Loucy (cell line): ENCODE results near the gene LY6G5C.

Experiments used
- H2AFZ ChIP-seq: fragments of 200-600 bp; sonication (generic); 2 replicates; pipeline ENCODE4 v1.6.0; 2016; ENCODE audit warnings: antibody characterized with exemption, mild to moderate bottlenecking, low read length, moderate library complexity
- H3F3A ChIP-seq: fragments of 200-600 bp; 2 replicates; pipeline ENCODE4 v1.6.0; 2016; ENCODE audit warnings: antibody characterized with exemption, low read depth, mild to moderate bottlenecking
- H3K27me3 ChIP-seq: fragments of 200-600 bp; sonication (generic); 2 replicates; pipeline ENCODE4 v1.6.1; 2014; ENCODE audit warnings: low read length, mild to moderate bottlenecking; ENCODE audit not compliant: insufficient read depth, poor library complexity, severe bottlenecking
- H3K36me3 ChIP-seq: fragments of 200-600 bp; sonication (generic); 2 replicates; pipeline ENCODE4 v1.6.1; 2016; ENCODE audit warnings: low read length; ENCODE audit not compliant: insufficient read depth
- H3K4me1 ChIP-seq: fragments of 200-600 bp; sonication (generic); 2 replicates; pipeline ENCODE4 v1.5.1; 2014; ENCODE audit warnings: low read length, mild to moderate bottlenecking; ENCODE audit not compliant: insufficient read depth, poor library complexity, severe bottlenecking
- H3K4me2 ChIP-seq: fragments of 200-600 bp; sonication (generic); 2 replicates; pipeline ENCODE4 v1.6.0; 2014; ENCODE audit warnings: antibody characterized with exemption, low read length, low read depth, mild to moderate bottlenecking; ENCODE audit not compliant: poor library complexity, severe bottlenecking
- H3K4me3 ChIP-seq: fragments of 200-600 bp; sonication (generic); 2 replicates; pipeline ENCODE4 v1.5.1; 2014; ENCODE audit warnings: low read length, mild to moderate bottlenecking, mixed read lengths; ENCODE audit not compliant: poor library complexity, severe bottlenecking
- H3K79me2 ChIP-seq: fragments of 200-600 bp; sonication (generic); 2 replicates; pipeline ENCODE4 v1.6.1; 2014; ENCODE audit warnings: low read length; ENCODE audit not compliant: insufficient read depth
- H3K9ac ChIP-seq: fragments of 200-600 bp; sonication (generic); 2 replicates; pipeline ENCODE4 v1.6.0; 2014; ENCODE audit warnings: mild to moderate bottlenecking, low read depth, low read length, moderate library complexity; ENCODE audit not compliant: poor library complexity, severe bottlenecking
- H3K9me2 ChIP-seq: fragments of 200-600 bp; sonication (generic); replicated peaks from 2 replicates; pipeline ENCODE4 v1.6.1; 2016; ENCODE audit warnings: low read depth, low read length, mixed read lengths
- H3K9me3 ChIP-seq: fragments of 200-600 bp; sonication (generic); 2 replicates; pipeline ENCODE4 v1.6.1; 2014; ENCODE audit warnings: mild to moderate bottlenecking, antibody characterized with exemption, low read length, low read depth; ENCODE audit not compliant: insufficient read depth
- H4K20me1 ChIP-seq: fragments of 200-600 bp; sonication (generic); 2 replicates; pipeline ENCODE4 v1.6.0; 2014; ENCODE audit warnings: antibody characterized with exemption, low read length, mild to moderate bottlenecking; ENCODE audit not compliant: insufficient read depth, poor library complexity, severe bottlenecking
- EZH2phosphoT487 ChIP-seq: fragments of 200-600 bp; IDR thresholded peaks from 2 replicates; pipeline ENCODE4 v1.6.1; 2018; ENCODE audit warnings: antibody characterized with exemption, mild to moderate bottlenecking, moderate library complexity, borderline replicate concordance
- TF ChIP-seq, protein P1 (sequence below): fragments of 200-600 bp; sonication (generic); conservative IDR thresholded peaks from 2 replicates; pipeline ENCODE4 v1.5.1; 2014; ENCODE audit warnings: mild to moderate bottlenecking, antibody characterized with exemption, low read length

Gene LY6G5C

DNA sequence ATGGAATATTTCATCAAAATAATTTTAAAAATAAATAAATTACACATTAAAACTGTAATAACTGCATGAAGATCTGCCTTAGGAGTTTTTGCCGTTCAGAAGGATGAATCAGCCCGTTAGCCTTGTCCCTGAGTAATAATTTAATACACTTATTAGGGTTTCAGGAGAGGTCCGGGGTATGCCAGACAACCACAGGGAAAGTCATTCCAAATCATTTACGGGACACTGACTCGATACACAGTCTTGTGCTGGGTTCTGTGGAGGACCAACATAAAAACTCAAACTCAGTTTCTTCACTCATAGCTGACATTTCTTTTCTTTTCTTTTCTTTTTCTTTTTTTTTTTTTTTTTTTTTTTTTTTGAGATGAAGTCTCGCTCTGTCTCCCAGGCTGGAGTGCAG is 25.1 kb upstream of the LY6G5C start:
- H4K20me1 ChIP-seq, result peaks cover 12% of the 10 kb centered on the region
- H3K4me3 ChIP-seq, result no peak overlapping the region
- peaks cover 20% of the 10 kb centered on the region for H3K4me1 ChIP-seq
- peaks cover 19% of the 10 kb centered on the region for H3K79me2 ChIP-seq
- H3K9me2 ChIP-seq, result no peaks in the 10 kb centered on the region
- no peak for TF ChIP-seq EZH2phosphoT487
- TF ChIP-seq, protein P1, sequence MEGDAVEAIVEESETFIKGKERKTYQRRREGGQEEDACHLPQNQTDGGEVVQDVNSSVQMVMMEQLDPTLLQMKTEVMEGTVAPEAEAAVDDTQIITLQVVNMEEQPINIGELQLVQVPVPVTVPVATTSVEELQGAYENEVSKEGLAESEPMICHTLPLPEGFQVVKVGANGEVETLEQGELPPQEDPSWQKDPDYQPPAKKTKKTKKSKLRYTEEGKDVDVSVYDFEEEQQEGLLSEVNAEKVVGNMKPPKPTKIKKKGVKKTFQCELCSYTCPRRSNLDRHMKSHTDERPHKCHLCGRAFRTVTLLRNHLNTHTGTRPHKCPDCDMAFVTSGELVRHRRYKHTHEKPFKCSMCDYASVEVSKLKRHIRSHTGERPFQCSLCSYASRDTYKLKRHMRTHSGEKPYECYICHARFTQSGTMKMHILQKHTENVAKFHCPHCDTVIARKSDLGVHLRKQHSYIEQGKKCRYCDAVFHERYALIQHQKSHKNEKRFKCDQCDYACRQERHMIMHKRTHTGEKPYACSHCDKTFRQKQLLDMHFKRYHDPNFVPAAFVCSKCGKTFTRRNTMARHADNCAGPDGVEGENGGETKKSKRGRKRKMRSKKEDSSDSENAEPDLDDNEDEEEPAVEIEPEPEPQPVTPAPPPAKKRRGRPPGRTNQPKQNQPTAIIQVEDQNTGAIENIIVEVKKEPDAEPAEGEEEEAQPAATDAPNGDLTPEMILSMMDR, result no peak
- H3K9ac ChIP-seq, result no peak overlapping the region
- H3K27me3 ChIP-seq, result no peaks in the 10 kb centered on the region
- no peaks in the 10 kb centered on the region for H3K36me3 ChIP-seq
- H3K4me2 ChIP-seq, result no peak overlapping the region
- no peak overlapping the region for H2AFZ ChIP-seq
- no peaks in the 10 kb centered on the region for H3K9me3 ChIP-seq
- no peaks in the 10 kb centered on the region for H3F3A ChIP-seq

DNA sequence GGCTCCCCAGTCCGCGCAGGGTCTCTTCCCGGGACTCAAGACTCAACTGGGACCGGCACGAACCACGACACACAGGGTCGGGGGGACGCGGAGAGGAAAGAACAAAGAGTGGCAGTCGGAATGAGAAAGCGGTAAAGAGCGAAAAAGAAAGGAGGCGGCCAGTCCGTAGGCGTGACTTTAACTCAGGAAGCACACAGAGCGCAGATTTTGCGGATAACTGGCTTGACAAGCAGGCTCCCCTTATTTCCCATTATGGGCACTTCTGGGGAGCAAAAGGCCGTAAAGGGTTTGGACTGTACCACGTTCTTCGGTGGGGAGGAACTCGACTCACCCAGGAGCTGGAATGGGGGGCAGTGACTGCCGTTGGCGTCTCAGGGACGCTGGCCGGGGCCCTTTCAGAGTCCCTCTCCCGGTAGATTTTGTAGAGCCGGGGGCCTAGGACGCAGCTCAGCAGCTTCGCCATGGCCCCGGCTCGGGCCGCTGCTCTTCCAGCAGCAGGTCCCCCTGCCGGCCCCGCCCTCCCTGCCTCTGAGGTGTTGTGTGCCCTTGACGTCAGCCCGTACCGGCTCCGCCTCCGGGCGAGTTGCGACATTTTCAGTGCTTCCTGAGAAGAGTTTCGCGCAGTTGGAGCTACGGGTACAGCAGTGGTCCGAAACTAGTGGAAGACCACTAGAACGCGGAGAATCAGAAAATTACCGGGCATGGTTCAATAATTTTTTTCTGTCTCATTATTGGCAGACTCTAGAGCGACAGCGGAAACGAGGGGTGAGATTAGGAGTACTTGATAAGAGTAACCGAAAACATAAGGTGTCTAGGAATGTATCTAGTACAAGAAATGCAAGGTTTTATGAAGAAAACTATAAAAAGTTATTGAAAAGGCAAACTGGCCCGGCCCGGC is 22.2 kb upstream of the LY6G5C start, which contains the start of gene ABHD16A:
ABHD16A (minus strand) TSS at position 506 of the 898 bp plus-strand sequence; CDS start at position 463, 43 bp downstream.
- Histone ChIP-seq H2AFZ (peak within 1 kb of the TSS; percentile 77), H4K20me1 (peaks cover 15% of the 10 kb centered on the region), H3K4me3 (peak within 1 kb of the TSS; percentile 88)

DNA sequence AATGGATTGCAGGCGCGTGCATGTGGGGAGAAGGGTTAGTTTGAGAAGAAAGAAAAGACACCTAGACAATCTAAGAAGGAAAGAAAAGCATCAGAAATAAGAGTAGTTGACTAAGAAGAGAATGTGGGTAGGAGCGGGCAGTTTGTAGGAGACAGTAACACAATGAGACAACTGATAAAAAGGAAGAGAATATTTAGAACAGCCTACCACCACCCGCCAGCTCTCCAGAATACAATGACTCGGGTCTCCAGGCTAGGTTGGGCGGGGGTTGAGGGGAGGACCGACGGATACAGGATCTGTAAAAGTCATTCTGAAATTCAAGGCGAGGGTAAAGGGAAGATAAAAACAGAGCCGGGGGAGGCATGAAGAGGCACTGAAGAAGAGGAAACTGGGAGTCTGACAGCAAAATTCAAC is 21.5 kb upstream of the LY6G5C start:
- no peaks in the 10 kb centered on the region for H3K36me3 ChIP-seq
- no peaks in the 10 kb centered on the region for H3K9me2 ChIP-seq
- H3F3A ChIP-seq, result no peaks in the 10 kb centered on the region
- peak overlapping the region; percentile 88 for H3K4me2 ChIP-seq
- no peaks in the 10 kb centered on the region for H3K27me3 ChIP-seq
- peak overlapping the region; percentile 77 for H2AFZ ChIP-seq
- H3K9me3 ChIP-seq, result no peaks in the 10 kb centered on the region
- H3K79me2 ChIP-seq, result peaks cover 46% of the 10 kb centered on the region
- H3K4me3 ChIP-seq, result peak overlapping the region; percentile 88
- peaks cover 24% of the 10 kb centered on the region for H3K4me1 ChIP-seq
- peaks cover 15% of the 10 kb centered on the region for H4K20me1 ChIP-seq
- peak overlapping the region; percentile 88 for H3K9ac ChIP-seq
- TF ChIP-seq, protein P1, result no peak
- no peak for TF ChIP-seq EZH2phosphoT487

More for the DNA sequence above, 22.2 kb upstream of the LY6G5C start, which contains the start of gene ABHD16A:
- Histone ChIP-seq H3K4me1 (peaks cover 19% of the 10 kb centered on the region), H3K79me2 (peaks cover 40% of the 10 kb centered on the region), H3K9me2 (no peaks in the 10 kb centered on the region), H3K9me3 (no peaks in the 10 kb centered on the region), H3K36me3 (no peaks in the 10 kb centered on the region), H3F3A (no peaks in the 10 kb centered on the region), H3K9ac (peak within 1 kb of the TSS; percentile 88), H3K27me3 (no peaks in the 10 kb centered on the region), H3K4me2 (peak within 1 kb of the TSS; percentile 88)
- TF ChIP-seq EZH2phosphoT487, result no peak
- TF ChIP-seq, protein P1, result no peak
